Umbilical cord (tissue), 2 donors: ENCODE results near the gene SLC34A1. TPM values are rescaled to one million over a fixed set of nuclear protein-coding genes. Genes with fewer than 3 reads are reported as not detected.
A peak's percentile ranks its signal among the peaks of the same experiment; 100 is the strongest.

Experiments
- DNase-seq: peaks from one replicate; pipeline ENCODE4 v3.0.0-alpha.2; 2015; ENCODE audit warnings: low spot score
- total RNA-seq: library from RNA; depleted of rRNA; stranded (reverse); fragments of >200 nt; gene quantifications from one replicate; pipeline ENCODE4 v1.2.3, GENCODE V29; 2014; ENCODE audit warnings: low replicate concordance; ENCODE audit not compliant: insufficient read depth

The SLC34A1 gene
- total RNA-seq, 1 donor from 2014 or later, result 2.2 TPM

- DNase-seq, result no peak
Observed at GRCh38 chr5:177430972-177431316, 46.7 kb downstream of the SLC34A1 start.

GRCh38 chr5:177431317-177432142 lies 47.3 kb downstream of the SLC34A1 start:
- no peak for DNase-seq

GRCh38 chr5:177432143-177432838 lies 48.1 kb downstream of the SLC34A1 start:
- no peak for DNase-seq

DNA sequence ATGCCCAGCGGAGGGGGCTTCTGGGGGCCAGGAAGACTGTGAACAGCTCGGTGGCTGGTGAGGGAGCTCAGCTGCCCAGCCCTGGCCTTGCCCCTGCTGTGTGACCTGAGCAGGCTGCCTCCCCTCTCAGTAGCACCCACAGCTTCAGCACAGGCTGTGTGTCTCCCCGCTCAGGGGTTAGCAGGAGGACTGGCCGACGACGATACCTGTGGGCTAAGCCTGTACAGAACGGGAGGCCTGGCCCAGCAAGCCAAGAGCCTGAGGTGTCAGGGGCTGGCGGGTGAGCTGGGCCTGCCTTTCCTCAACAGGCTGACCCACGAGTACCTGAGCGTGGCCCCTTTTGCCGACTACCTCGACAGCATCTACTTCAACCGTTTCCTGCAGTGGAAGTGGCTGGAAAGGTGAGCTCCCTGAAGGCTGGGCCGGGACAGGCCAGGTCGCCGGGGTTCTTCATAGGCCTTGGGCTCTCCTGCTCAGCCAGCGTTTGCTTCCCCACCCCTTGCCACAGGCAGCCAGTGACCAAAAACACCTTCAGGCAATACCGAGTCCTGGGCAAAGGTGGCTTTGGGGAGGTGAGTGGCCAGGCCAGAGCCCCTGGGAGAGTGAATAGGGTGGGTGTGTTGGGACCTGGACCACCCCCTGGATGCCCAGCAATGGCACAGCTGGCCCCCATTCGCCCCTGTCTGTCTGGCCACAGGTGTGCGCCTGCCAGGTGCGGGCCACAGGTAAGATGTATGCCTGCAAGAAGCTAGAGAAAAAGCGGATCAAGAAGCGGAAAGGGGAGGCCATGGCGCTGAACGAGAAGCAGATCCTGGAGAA lies 48.8 kb downstream of the SLC34A1 start:
- DNase-seq, result no peak

- DNase-seq, result no peak
Observed at GRCh38 chr5:177433658-177434217, 49.5 kb downstream of the SLC34A1 start.

DNA sequence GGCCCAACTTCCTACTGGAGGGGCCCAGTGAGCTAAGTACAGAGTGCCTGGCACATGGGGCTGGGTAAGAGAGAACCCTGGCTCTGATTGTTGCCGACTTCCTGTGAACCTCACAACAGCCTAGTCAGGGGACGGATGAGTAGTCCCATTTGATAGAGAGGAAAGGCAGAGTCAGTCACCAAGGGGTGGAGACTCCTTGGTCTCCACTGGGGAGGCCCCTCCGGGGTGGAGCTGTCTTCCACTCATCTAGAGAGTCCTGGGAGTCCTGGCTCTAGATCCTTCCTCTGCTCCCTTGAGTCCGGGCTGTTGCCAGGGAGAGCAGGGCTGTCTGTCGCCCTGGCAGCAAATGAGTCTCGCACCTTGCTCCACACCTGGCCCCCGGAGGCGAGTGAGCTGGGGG lies 50.2 kb downstream of the SLC34A1 start:
- no peak for DNase-seq

DNA sequence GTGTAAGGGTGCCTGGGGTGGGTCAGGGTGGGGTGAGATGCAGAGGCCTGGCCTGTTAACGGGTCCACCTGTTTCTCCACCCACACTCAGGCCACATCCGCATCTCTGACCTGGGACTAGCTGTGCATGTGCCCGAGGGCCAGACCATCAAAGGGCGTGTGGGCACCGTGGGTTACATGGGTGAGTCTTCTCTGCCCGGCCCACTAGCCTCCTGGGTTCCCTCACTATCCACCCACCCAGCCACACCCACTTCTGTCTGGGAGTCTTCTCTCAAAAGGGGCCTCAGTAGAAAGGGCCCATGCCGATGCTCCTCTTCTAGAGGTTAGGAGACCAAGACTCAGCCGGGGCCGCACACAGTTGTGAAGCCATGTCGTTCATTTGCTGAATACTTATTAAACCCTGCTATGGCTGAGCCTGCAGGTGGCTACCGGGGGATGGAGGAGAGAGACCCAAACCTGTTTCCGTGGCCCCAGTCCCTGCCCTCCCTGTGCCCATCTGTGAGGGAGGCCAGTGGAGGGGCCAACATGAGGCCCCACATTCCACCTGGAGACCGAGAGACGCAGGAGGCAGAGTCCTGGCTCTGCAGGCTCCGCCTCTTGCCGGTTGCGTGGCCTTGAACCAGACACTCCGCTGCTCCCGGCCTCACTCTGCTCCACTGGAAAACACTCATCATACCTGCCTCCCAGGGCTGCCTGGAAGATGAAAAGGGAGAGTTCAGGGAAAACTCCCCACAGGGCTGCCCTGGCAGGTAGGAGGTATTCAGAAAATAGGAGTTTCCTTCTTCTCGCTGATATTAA lies 50.9 kb downstream of the SLC34A1 start:
- DNase-seq, result no peak

DNA sequence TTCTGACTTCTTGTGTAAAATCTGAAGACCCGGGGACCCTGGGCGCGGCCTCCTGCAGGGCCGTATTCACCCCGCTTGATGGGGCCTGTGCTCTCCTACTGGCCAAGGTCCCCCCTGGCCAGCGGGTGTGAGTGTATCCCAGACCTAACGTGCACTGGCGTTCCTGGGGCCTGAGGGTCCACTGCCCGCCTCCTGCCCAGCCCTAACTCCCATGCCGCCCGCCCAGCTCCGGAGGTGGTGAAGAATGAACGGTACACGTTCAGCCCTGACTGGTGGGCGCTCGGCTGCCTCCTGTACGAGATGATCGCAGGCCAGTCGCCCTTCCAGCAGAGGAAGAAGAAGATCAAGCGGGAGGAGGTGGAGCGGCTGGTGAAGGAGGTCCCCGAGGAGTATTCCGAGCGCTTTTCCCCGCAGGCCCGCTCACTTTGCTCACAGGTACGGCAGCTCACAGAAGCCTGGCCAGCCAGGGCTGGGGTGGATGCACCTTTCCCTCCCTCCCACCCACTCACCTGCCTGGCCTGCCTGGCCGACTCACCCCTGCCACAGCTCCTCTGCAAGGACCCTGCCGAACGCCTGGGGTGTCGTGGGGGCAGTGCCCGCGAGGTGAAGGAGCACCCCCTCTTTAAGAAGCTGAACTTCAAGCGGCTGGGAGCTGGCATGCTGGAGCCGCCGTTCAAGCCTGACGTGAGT lies 51.8 kb downstream of the SLC34A1 start:
- no peak for DNase-seq

GRCh38 chr5:177437623-177438022 lies 53.4 kb downstream of the SLC34A1 start:
- no peak for DNase-seq

- DNase-seq, result no peak
Observed at GRCh38 chr5:177438468-177438867, 54.2 kb downstream of the SLC34A1 start.

GRCh38 chr5:177439518-177440053 lies 55.4 kb downstream of the SLC34A1 start:
- DNase-seq, result no peak

- DNase-seq, result no peak
Observed at GRCh38 chr5:177440211-177440989, 56.2 kb downstream of the SLC34A1 start.

- no peak for DNase-seq
Observed at GRCh38 chr5:177440990-177441780, 57.0 kb downstream of the SLC34A1 start.

DNA sequence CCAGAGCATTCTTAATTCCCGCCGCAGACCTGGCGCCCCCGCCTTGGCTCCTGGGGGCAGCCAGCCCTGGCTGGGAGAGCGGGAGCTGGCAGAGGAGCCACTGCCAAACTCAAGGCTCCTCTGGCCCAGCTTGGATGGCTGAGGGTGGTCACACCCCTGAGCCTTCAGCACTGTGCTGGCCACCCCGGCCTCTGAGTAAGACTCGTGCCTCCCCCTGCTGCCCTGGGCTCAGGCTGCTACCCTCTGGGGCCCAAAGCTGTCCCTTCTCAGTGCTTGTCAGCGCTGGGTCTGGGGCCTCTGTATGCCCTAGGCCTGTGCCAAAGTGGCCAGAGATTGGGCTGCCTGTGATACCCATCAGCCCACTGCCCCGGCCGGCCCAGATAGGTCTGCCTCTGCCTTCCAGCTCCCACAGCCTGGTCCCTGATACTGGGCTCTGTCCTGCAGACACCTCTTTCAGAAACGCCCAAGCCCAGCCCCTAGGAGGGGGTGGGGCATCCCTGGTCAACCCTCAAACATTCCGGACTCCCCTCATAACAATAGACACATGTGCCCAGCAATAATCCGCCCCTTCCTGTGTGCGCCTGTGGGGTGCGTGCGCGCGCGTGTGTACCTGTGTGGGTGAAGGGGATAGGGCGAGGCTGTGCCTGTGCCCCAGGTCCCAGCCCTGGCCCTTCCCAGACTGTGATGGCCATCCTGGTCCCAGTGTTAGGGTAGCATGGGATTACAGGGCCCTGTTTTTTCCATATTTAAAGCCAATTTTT lies 58.0 kb downstream of the SLC34A1 start:
- DNase-seq, result no peak

GRCh38 chr5:177443144-177443983 lies 59.1 kb downstream of the SLC34A1 start:
- DNase-seq, result no peak

GRCh38 chr5:177444106-177445051 lies 60.1 kb downstream of the SLC34A1 start:
- peak; percentile 42 for DNase-seq
